Activated naive CD4-positive, alpha-beta T cell treated with anti-CD3 and anti-CD28 coated beads for 36 hours (primary cell): ENCODE results near the gene SLC4A7. TPM values are rescaled to one million over a fixed set of nuclear protein-coding genes. Genes with fewer than 3 reads are reported as not detected.

Experiments
- CTCF ChIA-PET: fragments of 350-600 bp; sonication (Branson Sonifier 250); formaldehyde crosslinking; loops from one replicate; lab custom pipeline; 2021; ENCODE audit warnings: antibody characterized with exemption; lab: Charles Lee
- DNase-seq: peaks from one replicate; pipeline ENCODE4 v3.0.0-alpha.2; 2020
- H3K27ac Mint-ChIP-seq: one replicate; pipeline ENCODE4 v1.8.0; 2021; ENCODE audit warnings: mild to moderate bottlenecking, mixed read lengths
- H3K27me3 Mint-ChIP-seq: one replicate; pipeline ENCODE4 v1.8.0; 2021; ENCODE audit warnings: low read depth, mixed read lengths
- H3K36me3 Mint-ChIP-seq: one replicate; pipeline ENCODE4 v1.8.0; 2021; ENCODE audit warnings: low read depth, mixed read lengths
- H3K4me1 Mint-ChIP-seq: one replicate; pipeline ENCODE4 v1.8.0; 2021; ENCODE audit warnings: low read depth, mixed read lengths
- H3K4me3 Mint-ChIP-seq: one replicate; pipeline ENCODE4 v1.8.0; 2021; ENCODE audit warnings: mild to moderate bottlenecking, moderate library complexity, mixed read lengths
- H3K9me3 Mint-ChIP-seq: one replicate; pipeline ENCODE4 v1.8.0; 2021; ENCODE audit warnings: mixed read lengths
- intact Hi-C: fragments of 100-400 bp; cut with micrococcal nuclease; formaldehyde crosslinking; loops from one replicate; pipeline ENCODE4 v1.15.1; 2023
- total RNA-seq, 2 experiments: library from RNA; stranded (reverse); gene quantifications; one replicate each; pipeline ENCODE4 v1.2.3, GENCODE V29; 2021

SLC4A7 gene
- total RNA-seq, 2 experiments from 2014 or later: 37.0 to 39.0 TPM

DNA sequence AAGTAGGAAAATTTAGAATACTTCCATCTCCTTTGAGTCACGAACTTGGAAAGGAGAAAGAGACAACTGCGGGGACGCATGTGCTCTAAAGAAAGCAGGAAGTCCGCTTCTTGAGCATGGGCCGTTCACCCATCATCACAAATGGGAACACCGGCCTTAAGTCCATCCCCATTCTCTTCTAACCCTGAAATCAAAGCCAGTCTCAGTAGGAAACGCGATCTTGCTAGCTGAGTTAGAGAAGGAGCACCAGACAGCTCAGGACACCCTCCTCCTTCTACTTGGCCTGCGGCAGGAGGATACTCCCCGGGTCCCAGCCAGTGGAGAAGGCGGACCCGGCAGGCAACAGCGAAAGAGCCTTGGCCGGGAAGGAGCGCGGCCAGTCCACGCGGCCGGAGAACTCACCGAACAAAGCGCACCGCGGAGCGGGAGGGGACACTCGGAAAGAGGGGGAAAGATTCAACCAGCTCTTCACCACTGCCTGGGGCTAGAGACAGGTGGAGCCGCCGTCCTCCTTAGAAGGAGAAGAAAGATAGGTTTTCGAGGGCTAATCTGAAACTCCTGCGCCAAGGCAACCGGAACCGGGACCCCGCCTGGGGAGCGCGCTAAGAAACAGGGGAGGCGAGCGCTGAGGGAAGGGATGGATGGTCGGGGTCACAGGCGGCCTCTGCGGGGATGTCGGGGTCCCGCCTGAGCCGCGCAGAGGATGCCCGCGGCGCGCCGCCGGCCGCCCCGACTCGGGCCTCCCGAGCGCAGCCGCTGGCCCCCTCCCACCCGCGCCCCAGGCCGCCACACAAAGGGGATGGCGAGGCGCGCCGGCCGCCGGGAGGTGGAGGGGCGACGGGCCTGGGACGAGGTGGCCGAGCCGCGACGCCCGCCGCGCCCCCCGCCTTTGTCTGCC, 818 bp downstream of the SLC4A7 start:
- H3K4me3 Mint-ChIP-seq: peak overlapping the region; percentile 98
- no peaks in the 10 kb centered on the region for H3K9me3 Mint-ChIP-seq
- peaks cover 36% of the 10 kb centered on the region for H3K4me1 Mint-ChIP-seq
- intact Hi-C loops: loop anchor here (1.0 to 10.0 kb wide), 13 partner anchors 29 to 1819 kb away; partner anchors contain the start of genes CMC1, NEK10, NGLY1 and TOP2B
- CTCF ChIA-PET: interaction anchor here (0.6 kb wide), 1 partner anchor 37 kb away, joined by 3 read pairs; no protein-coding TSS in a partner anchor
- DNase-seq: peak; percentile 37
- peaks cover 12% of the 10 kb centered on the region for H3K36me3 Mint-ChIP-seq
- H3K27me3 Mint-ChIP-seq: no peaks in the 10 kb centered on the region
- H3K27ac Mint-ChIP-seq: peak overlapping the region; percentile 91

DNA sequence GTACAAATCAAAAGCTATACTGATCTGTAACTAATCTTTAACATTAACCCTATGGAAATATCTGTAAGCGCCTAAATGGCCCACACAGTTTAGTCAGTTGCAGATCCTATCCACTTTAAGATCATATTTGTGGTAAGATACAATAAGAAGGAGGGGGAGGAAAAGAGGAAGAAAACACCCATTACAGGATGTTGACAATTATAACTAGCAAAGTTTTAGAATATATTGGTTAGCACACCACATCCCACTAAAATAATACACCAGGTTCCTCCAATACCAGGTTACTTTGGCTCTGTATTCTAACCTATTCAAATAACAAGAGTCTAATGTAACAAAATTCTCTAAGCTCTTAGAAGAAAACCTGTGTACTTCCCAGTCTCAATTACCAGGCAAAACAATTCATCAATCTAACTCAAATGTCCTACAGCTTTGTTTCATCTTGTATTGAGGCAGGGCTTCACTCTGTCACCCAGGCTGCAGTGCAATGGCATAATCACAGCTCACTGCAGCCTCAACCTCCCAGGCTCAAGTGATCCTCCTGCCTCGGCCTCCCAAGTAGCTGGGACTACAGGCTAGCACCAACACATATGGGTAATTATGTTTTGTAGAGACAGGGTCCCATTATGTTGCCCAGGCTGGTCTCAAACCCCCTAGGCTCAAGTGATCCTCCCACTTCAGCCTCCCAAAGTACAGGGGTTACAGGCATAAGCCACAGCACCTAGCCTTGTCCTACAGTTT, 4.2 kb downstream of the SLC4A7 start:
- peaks cover 53% of the 10 kb centered on the region for H3K4me1 Mint-ChIP-seq
- no peaks in the 10 kb centered on the region for H3K27me3 Mint-ChIP-seq
- H3K36me3 Mint-ChIP-seq: peaks cover 31% of the 10 kb centered on the region
- intact Hi-C loops: loop anchor here (5.0 to 10.0 kb wide), 3 partner anchors 115 to 405 kb away; no protein-coding TSS in a partner anchor
- no peak overlapping the region for H3K4me3 Mint-ChIP-seq
- CTCF ChIA-PET: interaction anchor here (1.2 kb wide), 1 partner anchor 13 kb away, joined by 5 read pairs; no protein-coding TSS in a partner anchor
- no peak for DNase-seq
- peak overlapping the region; percentile 37 for H3K27ac Mint-ChIP-seq
- peaks cover 10% of the 10 kb centered on the region for H3K9me3 Mint-ChIP-seq

DNA sequence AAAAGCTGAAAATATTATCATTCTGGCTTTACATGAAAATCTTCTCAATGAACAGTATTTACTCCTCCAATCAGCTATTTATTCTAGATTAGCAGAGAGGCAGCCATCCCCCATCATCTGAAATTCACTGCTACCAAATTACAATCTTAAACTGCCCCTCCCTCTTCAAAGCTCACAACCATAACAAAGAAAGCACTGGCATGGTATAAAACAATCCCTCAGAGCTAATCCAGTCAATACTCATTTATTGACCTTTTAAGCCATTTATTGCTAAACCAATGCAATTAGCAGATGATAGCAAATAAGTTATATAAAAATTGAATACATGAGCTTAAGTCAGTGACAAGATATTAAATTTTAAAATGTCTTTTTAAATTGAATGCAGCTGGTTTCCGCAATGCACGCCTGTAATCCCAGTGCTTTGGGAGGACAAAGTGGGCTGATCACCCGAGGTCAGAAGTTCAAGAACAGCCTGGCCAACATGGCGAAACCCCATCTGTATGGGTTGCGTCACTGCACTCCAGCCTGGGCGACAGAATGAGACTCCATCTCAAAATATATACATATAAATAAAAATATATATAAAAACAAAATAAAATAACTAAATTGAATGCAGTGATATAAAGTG, 12.1 kb downstream of the SLC4A7 start:
- peaks cover 6% of the 10 kb centered on the region for H3K9me3 Mint-ChIP-seq
- CTCF ChIA-PET: interaction anchor here (0.6 kb wide), 2 partner anchors 185 to 1900 kb away, joined by 3 read pairs; no protein-coding TSS in a partner anchor
- no peak overlapping the region for H3K27ac Mint-ChIP-seq
- DNase-seq: no peak
- H3K27me3 Mint-ChIP-seq: no peaks in the 10 kb centered on the region
- peaks cover 23% of the 10 kb centered on the region for H3K36me3 Mint-ChIP-seq
- intact Hi-C loops: no loop called here
- H3K4me1 Mint-ChIP-seq: peaks cover 41% of the 10 kb centered on the region
- no peak overlapping the region for H3K4me3 Mint-ChIP-seq

DNA sequence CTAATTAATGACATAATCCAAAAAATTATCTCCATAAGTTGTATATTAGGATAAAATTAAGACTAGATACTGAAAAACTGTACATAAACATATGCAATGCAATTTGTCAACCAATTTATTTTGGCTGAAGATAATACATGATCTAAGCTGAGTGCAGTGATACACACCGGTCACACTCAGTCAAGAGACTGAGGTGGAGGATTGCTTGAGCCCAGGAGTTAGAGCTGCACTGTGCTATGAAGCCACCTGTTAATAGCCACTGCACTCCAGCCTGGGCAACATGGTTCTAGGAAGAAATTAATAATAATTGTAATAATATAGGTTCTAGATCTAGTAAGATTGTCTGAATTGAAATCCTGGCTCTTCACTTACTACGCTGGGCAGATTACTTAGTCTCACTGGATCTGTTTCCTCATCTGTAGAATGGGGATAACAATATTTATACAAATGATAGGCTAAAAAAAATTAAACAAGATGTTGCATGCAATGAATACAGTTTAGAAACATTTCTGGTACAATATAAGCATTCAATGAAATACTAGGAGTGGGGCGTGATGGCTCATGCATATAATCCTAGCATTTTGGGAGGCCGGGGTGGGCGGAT, 15.8 kb downstream of the SLC4A7 start:
- H3K27me3 Mint-ChIP-seq: no peaks in the 10 kb centered on the region
- intact Hi-C loops: no loop called here
- no peak overlapping the region for H3K27ac Mint-ChIP-seq
- no peak for DNase-seq
- peaks cover 19% of the 10 kb centered on the region for H3K4me1 Mint-ChIP-seq
- peaks cover 10% of the 10 kb centered on the region for H3K36me3 Mint-ChIP-seq
- no peak overlapping the region for H3K4me3 Mint-ChIP-seq
- CTCF ChIA-PET: interaction anchor here (1.2 to 2.4 kb wide), 10 partner anchors 10 to 158 kb away, joined by 3 to 9 read pairs (median 5); partner anchors contain the start of gene NEK10
- H3K9me3 Mint-ChIP-seq: no peaks in the 10 kb centered on the region

DNA sequence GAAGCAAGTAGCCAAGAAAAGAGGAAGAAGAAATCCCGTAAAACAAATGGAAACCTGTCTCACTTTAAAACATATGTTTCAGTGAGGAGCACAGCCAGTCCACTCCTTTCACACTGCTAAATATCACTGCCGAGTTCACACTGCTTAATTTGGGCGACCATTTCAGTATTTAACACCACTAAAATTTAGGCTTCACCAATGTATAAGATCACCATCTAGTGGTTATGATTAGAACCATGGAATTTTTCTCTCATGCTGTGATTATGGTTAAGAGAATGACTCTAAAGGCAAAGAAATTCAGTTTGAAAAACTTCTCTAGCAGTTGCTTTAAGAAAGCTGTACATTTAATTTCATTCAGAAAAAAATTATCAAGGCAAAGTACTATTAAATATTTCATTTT, 16.6 kb downstream of the SLC4A7 start:
- intact Hi-C loops: loop anchor here (1.0 kb wide), 3 partner anchors 110 to 333 kb away; no protein-coding TSS in a partner anchor
- Mint-ChIP-seq H3K27me3 (no peaks in the 10 kb centered on the region), H3K4me1 (peaks cover 19% of the 10 kb centered on the region), H3K36me3 (peaks cover 13% of the 10 kb centered on the region), H3K9me3 (no peaks in the 10 kb centered on the region), H3K27ac (no peak overlapping the region), H3K4me3 (no peak overlapping the region)
- DNase-seq: no peak
- CTCF ChIA-PET: interaction anchor here (0.9 to 2.4 kb wide), 18 partner anchors 9 to 213 kb away, joined by 3 to 9 read pairs (median 4); partner anchors contain the start of gene NEK10

DNA sequence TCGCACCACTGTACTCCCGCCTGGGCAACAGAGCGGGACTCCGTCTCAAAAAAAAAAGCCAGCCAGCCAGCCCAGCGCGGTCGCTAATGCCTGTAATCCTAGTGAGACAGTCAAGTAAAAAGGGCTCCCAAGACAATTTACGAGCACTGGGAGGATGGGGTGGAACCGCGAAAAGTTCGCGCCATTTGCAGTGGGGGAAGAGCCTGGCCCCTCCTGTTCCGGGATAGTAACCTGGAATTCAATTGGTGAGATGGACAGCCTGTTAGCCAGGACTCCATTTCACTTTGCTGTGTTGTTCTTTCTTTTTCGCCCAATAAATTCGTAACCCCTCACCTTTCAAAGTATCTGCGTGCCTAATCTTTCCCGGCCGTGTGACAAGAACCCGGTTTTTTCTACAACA, 19.5 kb downstream of the SLC4A7 start:
- CTCF ChIA-PET: interaction anchor here (1.0 kb wide), 1 partner anchor 106 kb away, joined by 3 read pairs; no protein-coding TSS in a partner anchor
- Mint-ChIP-seq H3K4me3 (no peak overlapping the region), H3K9me3 (no peaks in the 10 kb centered on the region), H3K27ac (no peak overlapping the region), H3K27me3 (no peaks in the 10 kb centered on the region), H3K36me3 (peaks cover 15% of the 10 kb centered on the region), H3K4me1 (peaks cover 18% of the 10 kb centered on the region)
- DNase-seq: no peak
- intact Hi-C loops: no loop called here

DNA sequence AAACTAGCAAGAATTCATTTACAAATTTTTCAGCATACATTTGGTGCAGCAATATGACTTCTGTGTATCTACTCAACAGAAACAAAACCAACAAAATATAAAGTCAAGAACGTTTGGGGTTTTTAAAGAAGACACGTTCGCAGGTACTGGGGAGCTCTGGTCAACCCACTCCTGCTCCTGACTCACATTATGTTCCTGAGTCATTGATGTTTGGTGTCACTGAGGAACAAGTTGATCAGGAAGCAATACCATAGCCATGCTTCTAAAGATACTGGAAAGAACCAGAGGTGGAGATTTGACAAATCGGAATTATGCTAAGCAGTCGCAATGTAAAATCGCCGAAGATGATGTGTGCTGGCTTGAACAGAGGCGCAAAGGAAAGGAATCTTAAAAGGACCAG, 22.0 kb downstream of the SLC4A7 start:
- intact Hi-C loops: no loop called here
- Mint-ChIP-seq H3K4me3 (no peak overlapping the region), H3K27ac (peak overlapping the region; percentile 61), H3K9me3 (no peaks in the 10 kb centered on the region), H3K27me3 (no peaks in the 10 kb centered on the region), H3K4me1 (peaks cover 14% of the 10 kb centered on the region), H3K36me3 (peaks cover 18% of the 10 kb centered on the region)
- CTCF ChIA-PET: no interaction called here
- no peak for DNase-seq

DNA sequence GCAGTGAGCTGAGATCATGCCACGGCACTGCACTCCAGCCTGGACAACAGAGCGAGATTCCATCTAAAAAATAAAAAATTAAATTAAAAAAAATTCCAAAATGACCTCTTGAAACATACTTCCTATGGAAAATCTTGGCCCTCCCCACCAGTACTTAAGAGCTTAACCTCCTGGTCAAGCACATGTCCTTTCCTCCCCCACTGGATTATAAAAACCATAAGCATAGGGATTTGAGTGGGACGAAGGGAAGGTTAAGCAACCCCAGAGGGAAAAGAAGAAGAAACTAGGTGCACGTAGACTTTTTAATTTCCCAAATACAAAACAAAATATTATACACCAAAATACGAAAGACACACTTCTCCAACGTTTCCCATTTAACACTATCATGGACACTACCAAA, 25.3 kb downstream of the SLC4A7 start:
- intact Hi-C loops: no loop called here
- peaks cover 39% of the 10 kb centered on the region for H3K4me1 Mint-ChIP-seq
- H3K4me3 Mint-ChIP-seq: no peak overlapping the region
- peaks cover 20% of the 10 kb centered on the region for H3K36me3 Mint-ChIP-seq
- H3K27me3 Mint-ChIP-seq: no peaks in the 10 kb centered on the region
- CTCF ChIA-PET: interaction anchor here (2.1 kb wide), 1 partner anchor 8 kb away, joined by 9 read pairs; no protein-coding TSS in a partner anchor
- no peaks in the 10 kb centered on the region for H3K9me3 Mint-ChIP-seq
- H3K27ac Mint-ChIP-seq: no peak overlapping the region
- no peak for DNase-seq

DNA sequence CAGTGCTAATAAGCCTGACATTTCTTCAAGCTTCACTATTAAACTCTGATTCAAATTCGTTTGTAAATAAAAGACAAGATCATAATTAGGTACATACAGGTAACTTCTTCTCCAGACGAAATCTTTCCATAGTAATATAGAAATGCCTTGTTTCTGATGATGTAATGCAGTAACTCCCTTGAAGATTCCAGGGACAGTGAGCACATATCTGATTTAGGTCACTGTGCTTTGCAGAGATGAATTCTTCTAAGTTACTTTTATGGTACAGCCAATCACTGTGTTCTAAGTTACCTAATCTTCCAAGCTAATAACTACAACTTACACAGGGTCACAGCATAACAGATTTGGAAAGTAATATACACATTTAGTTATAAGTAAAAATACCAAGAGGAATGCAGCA, 27.6 kb downstream of the SLC4A7 start:
- CTCF ChIA-PET: interaction anchor here (1.0 to 1.1 kb wide), 2 partner anchors 11 to 42 kb away, joined by 3 to 4 read pairs; no protein-coding TSS in a partner anchor
- H3K4me1 Mint-ChIP-seq: peaks cover 52% of the 10 kb centered on the region
- H3K36me3 Mint-ChIP-seq: peaks cover 8% of the 10 kb centered on the region
- DNase-seq: no peak
- intact Hi-C loops: no loop called here
- no peak overlapping the region for H3K4me3 Mint-ChIP-seq
- no peak overlapping the region for H3K27ac Mint-ChIP-seq
- no peaks in the 10 kb centered on the region for H3K9me3 Mint-ChIP-seq
- no peaks in the 10 kb centered on the region for H3K27me3 Mint-ChIP-seq

DNA sequence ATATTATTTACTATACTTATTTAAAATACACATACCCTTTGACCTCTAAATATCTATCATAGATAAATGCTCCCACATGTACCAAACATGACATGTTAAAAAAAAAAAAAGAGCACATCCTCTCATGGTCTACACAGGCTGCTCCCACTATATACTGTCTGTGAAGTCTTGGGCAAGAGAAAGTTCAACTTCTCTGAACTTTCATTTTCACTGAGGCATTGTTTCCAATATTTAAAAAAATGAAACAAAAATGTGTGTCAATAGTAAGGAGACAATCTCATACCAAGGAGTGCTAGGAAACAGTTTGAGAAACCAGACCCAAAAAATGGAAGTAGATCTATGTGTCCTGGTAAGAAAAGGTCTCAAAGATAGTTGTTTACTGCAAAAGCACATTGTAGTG, 29.3 kb downstream of the SLC4A7 start:
- no peak for DNase-seq
- Mint-ChIP-seq H3K36me3 (peaks cover 10% of the 10 kb centered on the region), H3K4me3 (peak overlapping the region; percentile 15), H3K27ac (peak overlapping the region; percentile 56), H3K4me1 (peaks cover 52% of the 10 kb centered on the region), H3K27me3 (no peaks in the 10 kb centered on the region), H3K9me3 (no peaks in the 10 kb centered on the region)
- intact Hi-C loops: loop anchor here (2.0 kb wide), 1 partner anchor 30 kb away; the partner anchor contains the start of gene SLC4A7
- CTCF ChIA-PET: interaction anchor here (0.8 to 0.9 kb wide), 2 partner anchors 27 to 97 kb away, joined by 3 to 4 read pairs; no protein-coding TSS in a partner anchor

DNA sequence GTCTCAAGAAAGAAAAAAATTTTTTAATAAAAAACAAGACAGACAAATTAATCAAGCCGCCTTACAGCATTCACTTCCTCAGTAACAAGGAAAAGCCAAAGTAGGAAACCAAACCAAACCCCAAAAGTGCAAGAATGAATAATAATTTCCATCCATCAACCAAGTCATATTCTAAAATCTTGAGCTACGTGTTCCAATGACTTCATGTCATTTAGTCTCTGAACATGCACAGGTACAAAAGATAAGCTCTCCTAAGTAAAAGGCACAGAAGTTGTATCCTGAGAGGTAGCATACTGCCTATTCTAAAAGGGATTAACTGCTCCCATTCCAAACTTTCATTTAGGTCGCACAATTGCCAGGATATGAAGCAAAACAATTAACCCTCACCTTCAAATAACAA, 29.7 kb downstream of the SLC4A7 start:
- no peak for DNase-seq
- no peak overlapping the region for H3K4me3 Mint-ChIP-seq
- H3K36me3 Mint-ChIP-seq: peaks cover 10% of the 10 kb centered on the region
- H3K27ac Mint-ChIP-seq: peak overlapping the region; percentile 82
- intact Hi-C loops: loop anchor here (2.0 kb wide), 1 partner anchor 30 kb away; the partner anchor contains the start of gene SLC4A7
- peaks cover 52% of the 10 kb centered on the region for H3K4me1 Mint-ChIP-seq
- no peaks in the 10 kb centered on the region for H3K27me3 Mint-ChIP-seq
- CTCF ChIA-PET: interaction anchor here (0.8 to 0.9 kb wide), 2 partner anchors 27 to 97 kb away, joined by 3 to 4 read pairs; no protein-coding TSS in a partner anchor
- H3K9me3 Mint-ChIP-seq: no peaks in the 10 kb centered on the region
